ENCODE results near the gene SUCLG1.

DNA sequence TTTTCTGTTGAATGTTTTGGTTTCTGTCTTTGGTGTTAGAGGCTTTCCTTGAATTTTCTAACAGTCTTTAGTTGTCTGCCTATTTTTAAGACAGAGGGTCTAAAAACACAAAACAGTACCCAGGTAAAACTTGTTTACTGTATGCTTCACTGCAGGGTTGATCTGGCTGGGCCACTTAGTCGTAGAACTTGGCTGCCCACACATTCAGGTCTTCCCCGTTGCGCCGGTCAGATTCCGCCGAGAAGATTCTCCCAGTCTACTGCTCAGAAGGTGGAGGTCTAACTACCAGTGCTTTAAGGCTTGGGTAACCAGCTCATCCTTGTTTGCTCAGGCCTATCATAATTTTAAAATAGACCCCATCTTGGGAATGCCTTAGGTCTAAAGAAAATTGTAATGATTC lies 32.7 kb upstream of the SUCLG1 start:
- TF ChIP-seq, protein P1, sequence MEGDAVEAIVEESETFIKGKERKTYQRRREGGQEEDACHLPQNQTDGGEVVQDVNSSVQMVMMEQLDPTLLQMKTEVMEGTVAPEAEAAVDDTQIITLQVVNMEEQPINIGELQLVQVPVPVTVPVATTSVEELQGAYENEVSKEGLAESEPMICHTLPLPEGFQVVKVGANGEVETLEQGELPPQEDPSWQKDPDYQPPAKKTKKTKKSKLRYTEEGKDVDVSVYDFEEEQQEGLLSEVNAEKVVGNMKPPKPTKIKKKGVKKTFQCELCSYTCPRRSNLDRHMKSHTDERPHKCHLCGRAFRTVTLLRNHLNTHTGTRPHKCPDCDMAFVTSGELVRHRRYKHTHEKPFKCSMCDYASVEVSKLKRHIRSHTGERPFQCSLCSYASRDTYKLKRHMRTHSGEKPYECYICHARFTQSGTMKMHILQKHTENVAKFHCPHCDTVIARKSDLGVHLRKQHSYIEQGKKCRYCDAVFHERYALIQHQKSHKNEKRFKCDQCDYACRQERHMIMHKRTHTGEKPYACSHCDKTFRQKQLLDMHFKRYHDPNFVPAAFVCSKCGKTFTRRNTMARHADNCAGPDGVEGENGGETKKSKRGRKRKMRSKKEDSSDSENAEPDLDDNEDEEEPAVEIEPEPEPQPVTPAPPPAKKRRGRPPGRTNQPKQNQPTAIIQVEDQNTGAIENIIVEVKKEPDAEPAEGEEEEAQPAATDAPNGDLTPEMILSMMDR (IDR thresholded peaks at IDR 0.05; ENCODE audit: poor library complexity): no peak
- TF ChIP-seq EZH2phosphoT487 (IDR thresholded peaks at IDR 0.05; ENCODE audit: low read depth, severe bottlenecking, unreplicated experiment) (no peak), EZH2 (IDR thresholded peaks at IDR 0.05; ENCODE audit: borderline replicate concordance) (no peak)
